ENCODE data around the gene GBE1.

The GBE1 gene

GRCh38 chr3:81749265-81749664, 12.2 kb downstream of the GBE1 start:
- TF ChIP-seq MAX (IDR thresholded peaks at IDR 0.05) (no peak), NFIC (IDR thresholded peaks at IDR 0.05) (no peak), CREB1 (IDR thresholded peaks at IDR 0.05; ENCODE audit: low read depth) (no peak), ZBTB7A (IDR thresholded peaks at IDR 0.05; ENCODE audit: low read depth) (no peak), TCF12 (IDR thresholded peaks at IDR 0.05; ENCODE audit: low read depth) (no peak)

- 0 out of 2 replicates have a peak, but pooled peaks have one; percentile 15 for TF ChIP-seq NFIC (IDR thresholded peaks at IDR 0.05)
- no peak for TF ChIP-seq EGR1 (IDR thresholded peaks at IDR 0.05)
- 0 out of 2 replicates have a peak, but pooled peaks have one; percentile 33 for TF ChIP-seq MAX (IDR thresholded peaks at IDR 0.05)
- TF ChIP-seq TAF1 (IDR thresholded peaks at IDR 0.05; ENCODE audit: low read depth) = no peak
- TF ChIP-seq CEBPB (IDR thresholded peaks at IDR 0.05) = peak; percentile 53
- no peak for TF ChIP-seq RAD21 (IDR thresholded peaks at IDR 0.05; ENCODE audit: low read depth)
- no peak for TF ChIP-seq USF1 (IDR thresholded peaks at IDR 0.05)
- peak; percentile 64 for TF ChIP-seq TEAD4 (IDR thresholded peaks at IDR 0.05)
- TF ChIP-seq YY1 (IDR thresholded peaks at IDR 0.05; ENCODE audit: low read depth) = no peak
Observed at GRCh38 chr3:81744366-81744765, 17.1 kb downstream of the GBE1 start.

- TF ChIP-seq EGR1 (IDR thresholded peaks at IDR 0.05) (no peak), USF1 (IDR thresholded peaks at IDR 0.05) (0 out of 2 replicates have a peak, but pooled peaks have one; percentile 11), NFIC (IDR thresholded peaks at IDR 0.05) (peak; percentile 53)
Observed at GRCh38 chr3:81743096-81744025, 18.1 kb downstream of the GBE1 start.

GRCh38 chr3:81742581-81742980, 18.9 kb downstream of the GBE1 start:
- TF ChIP-seq USF1 (IDR thresholded peaks at IDR 0.05) = no peak
- TF ChIP-seq RAD21 (IDR thresholded peaks at IDR 0.05; ENCODE audit: low read depth) = no peak
- no peak for TF ChIP-seq MAX (IDR thresholded peaks at IDR 0.05)
- no peak for TF ChIP-seq TEAD4 (IDR thresholded peaks at IDR 0.05)
- no peak for TF ChIP-seq EGR1 (IDR thresholded peaks at IDR 0.05)

- TF ChIP-seq TCF12 (IDR thresholded peaks at IDR 0.05; ENCODE audit: low read depth) (no peak), FOXM1 (IDR thresholded peaks at IDR 0.05; ENCODE audit: borderline replicate concordance, low read depth) (no peak)
Observed at GRCh38 chr3:81741216-81741615, 20.2 kb downstream of the GBE1 start.

GRCh38 chr3:81740731-81741130, 20.7 kb downstream of the GBE1 start:
- TF ChIP-seq YY1 (IDR thresholded peaks at IDR 0.05; ENCODE audit: low read depth) (no peak), REST (IDR thresholded peaks at IDR 0.05; ENCODE audit: low read depth) (no peak), RAD21 (IDR thresholded peaks at IDR 0.05; ENCODE audit: low read depth) (no peak), NFIC (IDR thresholded peaks at IDR 0.05) (no peak), ZBTB7A (IDR thresholded peaks at IDR 0.05; ENCODE audit: low read depth) (no peak), EGR1 (IDR thresholded peaks at IDR 0.05) (no peak), TCF12 (IDR thresholded peaks at IDR 0.05; ENCODE audit: low read depth) (no peak), TAF1 (IDR thresholded peaks at IDR 0.05; ENCODE audit: low read depth) (no peak), CEBPB (IDR thresholded peaks at IDR 0.05) (no peak), FOXM1 (IDR thresholded peaks at IDR 0.05; ENCODE audit: borderline replicate concordance, low read depth) (no peak), TEAD4 (IDR thresholded peaks at IDR 0.05) (no peak), MAX (IDR thresholded peaks at IDR 0.05) (no peak), EP300 (IDR thresholded peaks at IDR 0.05; ENCODE audit: borderline replicate concordance) (no peak), USF1 (IDR thresholded peaks at IDR 0.05) (no peak), CREB1 (IDR thresholded peaks at IDR 0.05; ENCODE audit: low read depth) (no peak)

GRCh38 chr3:81735334-81735733, 26.1 kb downstream of the GBE1 start:
- TF ChIP-seq REST (IDR thresholded peaks at IDR 0.05; ENCODE audit: low read depth) (no peak), TAF1 (IDR thresholded peaks at IDR 0.05; ENCODE audit: low read depth) (no peak), FOXM1 (IDR thresholded peaks at IDR 0.05; ENCODE audit: borderline replicate concordance, low read depth) (no peak), USF1 (IDR thresholded peaks at IDR 0.05) (no peak), EGR1 (IDR thresholded peaks at IDR 0.05) (no peak), TCF12 (IDR thresholded peaks at IDR 0.05; ENCODE audit: low read depth) (no peak), RAD21 (IDR thresholded peaks at IDR 0.05; ENCODE audit: low read depth) (no peak), ZBTB7A (IDR thresholded peaks at IDR 0.05; ENCODE audit: low read depth) (no peak), CREB1 (IDR thresholded peaks at IDR 0.05; ENCODE audit: low read depth) (no peak), EP300 (IDR thresholded peaks at IDR 0.05; ENCODE audit: borderline replicate concordance) (no peak), CEBPB (IDR thresholded peaks at IDR 0.05) (no peak), MAX (IDR thresholded peaks at IDR 0.05) (no peak), NFIC (IDR thresholded peaks at IDR 0.05) (no peak), YY1 (IDR thresholded peaks at IDR 0.05; ENCODE audit: low read depth) (no peak), TEAD4 (IDR thresholded peaks at IDR 0.05) (no peak)

Data from Ishikawa (cell line).